Right lobe of liver (tissue), 4 donors: ENCODE measurements around the gene TMEM53.

Source experiments
- POLR2A ChIP-seq: fragments of 450-650 bp; IDR thresholded peaks from one replicate; pipeline ENCODE4 v1.6.1; 2017; ENCODE audit warnings: antibody characterized with exemption, mild to moderate bottlenecking
- TF ChIP-seq, protein P1 (sequence below), 4 donors: fragments of 200-600 bp in 3 of 4; fragments of 450-650 bp in 1 of 4; IDR thresholded peaks; one replicate each; pipeline versions ENCODE4 v1.5.1 to v1.8.0; 2016 to 2022; ENCODE audit warnings: antibody characterized with exemption in 4 of 4, mild to moderate bottlenecking in 2 of 4
- donor health status: DM: no; HTN: no; CAD: no.
- donor health status: DM: no; HTN: no; CAD: no.
- donor health status: DM: no; HTN: yes; CAD: no.

DNA sequence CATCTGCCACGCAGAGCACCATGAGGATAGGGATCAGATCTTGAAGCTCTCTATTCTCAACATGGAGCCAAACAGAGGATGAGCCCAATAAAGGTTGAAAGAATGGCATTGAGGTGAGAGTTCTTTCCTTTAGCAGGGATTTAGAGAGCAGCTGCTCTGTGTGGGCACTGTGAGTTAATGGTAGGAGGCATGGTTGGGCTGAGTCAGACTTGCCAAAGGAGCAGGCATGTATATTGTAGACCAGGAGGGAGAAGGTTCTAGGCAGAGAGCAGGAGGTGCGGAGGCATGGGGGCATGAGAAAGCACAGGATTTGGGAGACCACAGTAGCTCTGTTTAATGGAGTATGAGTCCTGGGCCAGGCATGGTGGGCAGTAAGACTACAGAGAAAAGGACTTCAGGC is 32.0 kb downstream of the TMEM53 start:
- TF ChIP-seq, protein P1, sequence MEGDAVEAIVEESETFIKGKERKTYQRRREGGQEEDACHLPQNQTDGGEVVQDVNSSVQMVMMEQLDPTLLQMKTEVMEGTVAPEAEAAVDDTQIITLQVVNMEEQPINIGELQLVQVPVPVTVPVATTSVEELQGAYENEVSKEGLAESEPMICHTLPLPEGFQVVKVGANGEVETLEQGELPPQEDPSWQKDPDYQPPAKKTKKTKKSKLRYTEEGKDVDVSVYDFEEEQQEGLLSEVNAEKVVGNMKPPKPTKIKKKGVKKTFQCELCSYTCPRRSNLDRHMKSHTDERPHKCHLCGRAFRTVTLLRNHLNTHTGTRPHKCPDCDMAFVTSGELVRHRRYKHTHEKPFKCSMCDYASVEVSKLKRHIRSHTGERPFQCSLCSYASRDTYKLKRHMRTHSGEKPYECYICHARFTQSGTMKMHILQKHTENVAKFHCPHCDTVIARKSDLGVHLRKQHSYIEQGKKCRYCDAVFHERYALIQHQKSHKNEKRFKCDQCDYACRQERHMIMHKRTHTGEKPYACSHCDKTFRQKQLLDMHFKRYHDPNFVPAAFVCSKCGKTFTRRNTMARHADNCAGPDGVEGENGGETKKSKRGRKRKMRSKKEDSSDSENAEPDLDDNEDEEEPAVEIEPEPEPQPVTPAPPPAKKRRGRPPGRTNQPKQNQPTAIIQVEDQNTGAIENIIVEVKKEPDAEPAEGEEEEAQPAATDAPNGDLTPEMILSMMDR (IDR thresholded peaks at IDR 0.05), result no peak
- TF ChIP-seq POLR2A, result no peak
